DND-41 (cell line): Measurements from ENCODE around the gene SLC30A1.
"Not testable (repeated sequence)": the region's sequence is repeated elsewhere in the genome, so short reads cannot be mapped to it uniquely, and the experiment has no call there.

Source experiments
- ATAC-seq: fragments of 200-7000 bp; cut with Tn5 transposase; 3 replicates; pipeline ENCODE4 v1.9.1; 2021; ENCODE audit warnings: low read depth; ENCODE audit not compliant: insufficient read depth
- DNase-seq: peaks from one replicate; pipeline ENCODE4 v3.0.0-alpha.2; 2020
- H2AFZ ChIP-seq: 2 replicates; pipeline ENCODE4 v1.6.0; 2012; ENCODE audit warnings: low read depth, low read length
- H3K27ac ChIP-seq: 2 replicates; pipeline ENCODE4 v1.5.1; 2012; ENCODE audit warnings: low read length, inconsistent platforms
- H3K27me3 ChIP-seq: fragments of 200-600 bp; sonication (generic); 2 replicates; pipeline ENCODE4 v1.6.0; 2012; ENCODE audit warnings: low read length, mild to moderate bottlenecking, inconsistent platforms; ENCODE audit not compliant: insufficient read depth, poor library complexity
- H3K36me3 ChIP-seq: 2 replicates; pipeline ENCODE4 v1.5.1; 2012; ENCODE audit warnings: low read length, inconsistent platforms; ENCODE audit not compliant: insufficient read depth
- H3K4me1 ChIP-seq: 2 replicates; pipeline ENCODE4 v1.5.1; 2012; ENCODE audit warnings: mild to moderate bottlenecking, low read length; ENCODE audit not compliant: insufficient read depth
- H3K4me2 ChIP-seq: 2 replicates; pipeline ENCODE4 v1.6.0; 2012; ENCODE audit warnings: mild to moderate bottlenecking, moderate library complexity, low read length, inconsistent platforms; ENCODE audit not compliant: insufficient read depth
- H3K4me3 ChIP-seq, 2 experiments: fragments of 200-600 bp in 1 of 2; shearing (Covaris generic) in 1 of 2; 2 replicates each; pipeline ENCODE4 v1.5.1; 2012 to 2016; ENCODE audit warnings: inconsistent platforms in 2 of 2, low read length in 2 of 2, mild to moderate bottlenecking in 2 of 2, low read depth in 1 of 2, moderate library complexity in 1 of 2
- H3K79me2 ChIP-seq: 2 replicates; pipeline ENCODE4 v1.6.0; 2012; ENCODE audit warnings: low read length, inconsistent platforms; ENCODE audit not compliant: insufficient read depth
- H3K9ac ChIP-seq: 2 replicates; pipeline ENCODE4 v1.6.0; 2012; ENCODE audit warnings: low read depth, mild to moderate bottlenecking, inconsistent platforms, low read length, moderate library complexity
- H3K9me3 ChIP-seq: 2 replicates; pipeline ENCODE4 v1.5.1; 2012; ENCODE audit warnings: low read length, moderate library complexity, mild to moderate bottlenecking, inconsistent platforms; ENCODE audit not compliant: insufficient read depth, severe bottlenecking
- H4K20me1 ChIP-seq: 2 replicates; pipeline ENCODE4 v1.6.0; 2012; ENCODE audit warnings: low read length; ENCODE audit not compliant: insufficient read depth
- CTCF ChIP-seq: IDR thresholded peaks from 2 replicates; pipeline ENCODE4 v1.5.1; 2012; ENCODE audit warnings: borderline replicate concordance, low read length, moderate library complexity, mild to moderate bottlenecking; ENCODE audit not compliant: poor library complexity, severe bottlenecking; ENCODE audit errors: extremely low read depth
- EZH2 ChIP-seq: IDR thresholded peaks from 3 replicates; pipeline ENCODE4 v1.6.1; 2012; ENCODE audit warnings: borderline replicate concordance, low read depth, mild to moderate bottlenecking, moderate library complexity, low read length, inconsistent platforms; ENCODE audit not compliant: severe bottlenecking

SLC30A1 gene

GRCh38 chr1:211541720-211542477 is 37.1 kb downstream of the SLC30A1 start:
- no peak overlapping the region for H2AFZ ChIP-seq
- H3K36me3 ChIP-seq, result no peaks in the 10 kb centered on the region
- no peaks in the 10 kb centered on the region for H3K9me3 ChIP-seq
- TF ChIP-seq CTCF, result no peak
- TF ChIP-seq EZH2, result no peak
- no peaks in the 10 kb centered on the region for H3K79me2 ChIP-seq
- H3K4me3 ChIP-seq, result no peak overlapping the region
- ATAC-seq (peak; percentile 49; the same call in 1 of the 3 replicates), DNase-seq (peak; percentile 9)
- no peak overlapping the region for H3K4me2 ChIP-seq
- no peaks in the 10 kb centered on the region for H3K4me1 ChIP-seq
- no peaks in the 10 kb centered on the region for H4K20me1 ChIP-seq
- no peak overlapping the region for H3K9ac ChIP-seq
- H3K27me3 ChIP-seq, result no peaks in the 10 kb centered on the region
- no peak overlapping the region for H3K27ac ChIP-seq

GRCh38 chr1:211541278-211541677 is 37.7 kb downstream of the SLC30A1 start:
- no peak overlapping the region for H3K27ac ChIP-seq
- H3K4me2 ChIP-seq, result no peak overlapping the region
- H3K27me3 ChIP-seq, result no peaks in the 10 kb centered on the region
- no peaks in the 10 kb centered on the region for H3K79me2 ChIP-seq
- ATAC-seq (no peak), DNase-seq (no peak)
- no peaks in the 10 kb centered on the region for H3K36me3 ChIP-seq
- no peak for TF ChIP-seq CTCF
- no peak overlapping the region for H3K9ac ChIP-seq
- H3K9me3 ChIP-seq, result no peaks in the 10 kb centered on the region
- H4K20me1 ChIP-seq, result no peaks in the 10 kb centered on the region
- no peaks in the 10 kb centered on the region for H3K4me1 ChIP-seq
- no peak overlapping the region for H2AFZ ChIP-seq
- no peak overlapping the region for H3K4me3 ChIP-seq

- H3K27ac ChIP-seq, H3K36me3 ChIP-seq, H3K4me2 ChIP-seq, H2AFZ ChIP-seq, H3K4me3 ChIP-seq, H3K79me2 ChIP-seq, H4K20me1 ChIP-seq, H3K9ac ChIP-seq, H3K4me1 ChIP-seq, ATAC-seq, H3K27me3 ChIP-seq, DNase-seq, H3K9me3 ChIP-seq: not testable (repeated sequence)
Observed at GRCh38 chr1:211540824-211541223, 38.1 kb downstream of the SLC30A1 start.

DNA sequence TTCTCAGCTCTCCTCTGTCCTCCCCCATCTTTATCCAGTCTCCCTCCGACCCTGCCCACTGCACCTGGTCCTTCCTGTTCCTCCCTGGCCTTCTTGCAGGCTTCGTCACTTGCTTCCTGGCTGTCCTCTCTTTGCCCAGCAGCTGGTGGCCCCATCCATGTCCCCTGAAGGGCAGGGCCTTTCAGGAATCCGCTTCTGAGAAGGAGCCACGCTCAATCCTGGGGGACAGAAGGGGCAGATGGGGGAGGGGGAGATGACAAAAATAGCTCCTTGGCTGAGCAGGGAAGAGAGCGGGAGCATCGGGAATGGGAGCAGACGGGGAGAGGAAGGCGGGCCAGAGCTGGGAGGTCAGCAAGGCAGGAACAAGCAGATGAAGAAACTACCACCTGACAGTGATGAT is 40.7 kb downstream of the SLC30A1 start:
- no peaks in the 10 kb centered on the region for H3K27me3 ChIP-seq
- no peak overlapping the region for H2AFZ ChIP-seq
- DNase-seq, result no peak
- no peak for ATAC-seq
- H3K4me2 ChIP-seq, result no peak overlapping the region
- H3K79me2 ChIP-seq, result no peaks in the 10 kb centered on the region
- TF ChIP-seq CTCF, result no peak
- TF ChIP-seq EZH2, result no peak
- no peaks in the 10 kb centered on the region for H3K4me1 ChIP-seq
- H3K36me3 ChIP-seq, result no peaks in the 10 kb centered on the region
- no peaks in the 10 kb centered on the region for H4K20me1 ChIP-seq
- H3K9ac ChIP-seq, result no peak overlapping the region
- no peak overlapping the region for H3K4me3 ChIP-seq
- no peaks in the 10 kb centered on the region for H3K9me3 ChIP-seq
- no peak overlapping the region for H3K27ac ChIP-seq
